GM12878 (cell line): Measurements from ENCODE around the gene TIPARP. TPM values are rescaled to one million over a fixed set of nuclear protein-coding genes. Genes with fewer than 3 reads are reported as not detected.

Source experiments
- ATAC-seq: fragments of 200-7000 bp; cut with Tn5 transposase; 3 replicates; pipeline ENCODE4 v1.9.1; 2020; ENCODE audit warnings: mild to moderate bottlenecking, moderate library complexity
- BruUV-seq: library from RNA; stranded (reverse); fragments of 400-500 nt; replicated peaks from 2 replicates; lab custom pipeline; 2021; lab: Mats Ljungman, UMichigan
- CTCF ChIA-PET: fragments of 300-600 bp; sonication (Branson Sonifier 250); formaldehyde crosslinking; extraction: SDS; loops from one replicate; lab custom pipeline; 2021; ENCODE audit warnings: inconsistent platforms; lab: Yijun Ruan, JAX
- POLR2A ChIA-PET: fragments of 350-600 bp; formaldehyde crosslinking; extraction: SDS; loops from one replicate; lab custom pipeline; 2021; ENCODE audit warnings: inconsistent platforms; lab: Charles Lee
- RAD21 ChIA-PET: fragments of 300-600 bp; sonication (Branson Sonifier 250); formaldehyde crosslinking; loops from one replicate; lab custom pipeline; 2023; ENCODE audit warnings: antibody characterized with exemption; ENCODE audit not compliant: unreplicated experiment; lab: Charles Lee
- SMC1A ChIA-PET: fragments of 300-600 bp; sonication (Branson Sonifier 250); formaldehyde crosslinking; loops from one replicate; lab custom pipeline; 2023; ENCODE audit not compliant: unreplicated experiment, uncharacterized antibody; lab: Charles Lee
- DNase-seq: peaks from one replicate; pipeline ENCODE4 v3.0.0-alpha.2; 2011; ENCODE audit warnings: low read depth, low spot score
- FAIRE-seq: peaks from 3 replicates; lab custom pipeline; 2011; peaks lifted over from hg19 to GRCh38; lab: Jason Lieb, UNC
- H2AFZ ChIP-seq: 2 replicates; pipeline ENCODE4 v1.6.0; 2011; ENCODE audit warnings: low read depth, low read length, control low read depth; ENCODE audit not compliant: control insufficient read depth
- H3K27ac ChIP-seq: 2 replicates; pipeline ENCODE4 v1.5.1; 2011; ENCODE audit warnings: control low read depth; ENCODE audit not compliant: control insufficient read depth, insufficient read depth
- H3K27me3 ChIP-seq, 2 experiments: replicated peaks in 1 of 2; 2 replicates each; pipeline versions ENCODE4 v1.6.0 to v1.6.1; 2011; ENCODE audit warnings: low read length in 1 of 2; ENCODE audit not compliant: control insufficient read depth in 2 of 2, insufficient read depth in 2 of 2
- H3K36me3 ChIP-seq, 2 experiments: 2 replicates each; pipeline ENCODE4 v1.5.1; 2011; ENCODE audit warnings: low read length in 1 of 2; ENCODE audit not compliant: control insufficient read depth in 2 of 2, insufficient read depth in 2 of 2
- H3K4me1 ChIP-seq: 2 replicates; pipeline ENCODE4 v1.6.1; 2011; ENCODE audit warnings: mild to moderate bottlenecking, low read length, moderate library complexity, mixed read lengths; ENCODE audit not compliant: control insufficient read depth, insufficient read depth
- H3K4me2 ChIP-seq: 2 replicates; pipeline ENCODE4 v1.6.0; 2011; ENCODE audit warnings: control low read depth; ENCODE audit not compliant: control insufficient read depth, insufficient read depth
- H3K4me3 ChIP-seq: fragments of 200-600 bp; sonication (generic); 2 replicates; pipeline ENCODE4 v1.5.1; 2016
- H3K79me2 ChIP-seq: 2 replicates; pipeline ENCODE4 v1.6.0; 2011; ENCODE audit warnings: low read length; ENCODE audit not compliant: control insufficient read depth, insufficient read depth
- H3K9ac ChIP-seq: 2 replicates; pipeline ENCODE4 v1.8.0; 2011; ENCODE audit warnings: low read length, control low read depth, mixed read lengths; ENCODE audit not compliant: control insufficient read depth, insufficient read depth
- H3K9me3 ChIP-seq: replicated peaks from 3 replicates; pipeline ENCODE4 v1.5.1; 2011; ENCODE audit warnings: mild to moderate bottlenecking, low read length; ENCODE audit not compliant: control insufficient read depth, insufficient read depth
- H4K20me1 ChIP-seq: 2 replicates; pipeline ENCODE4 v1.6.0; 2011; ENCODE audit not compliant: control insufficient read depth, insufficient read depth
- CBX3 ChIP-seq: fragments of 200-600 bp; sonication (generic); IDR thresholded peaks from 2 replicates; pipeline ENCODE4 v1.6.1; 2016; ENCODE audit warnings: low read depth, borderline replicate concordance
- CBX5 ChIP-seq: sonication (generic); IDR thresholded peaks from 2 replicates; pipeline ENCODE4 v1.6.1; 2016; ENCODE audit warnings: low read depth, moderate library complexity, mild to moderate bottlenecking, inconsistent platforms
- EED ChIP-seq: sonication (generic); IDR thresholded peaks from 2 replicates; pipeline ENCODE4 v1.6.1; 2016; ENCODE audit warnings: antibody characterized with exemption, low read depth
- EGR1 ChIP-seq, 2 experiments: IDR thresholded peaks; 1 replicate in 1 of 2; 2 replicates in 1 of 2; pipeline ENCODE4 v1.6.1; 2011 to 2012; ENCODE audit warnings: low read depth in 2 of 2, low read length in 2 of 2, borderline replicate concordance in 1 of 2, mild to moderate bottlenecking in 1 of 2, moderate library complexity in 1 of 2
- IRF4 ChIP-seq: IDR thresholded peaks from 2 replicates; pipeline ENCODE4 v1.6.1; 2011; ENCODE audit warnings: low read depth, low read length
- MAX ChIP-seq: IDR thresholded peaks from 2 replicates; pipeline ENCODE4 v1.6.1; 2012; ENCODE audit warnings: low read depth, low read length, improper control_type of control experiment
- MLLT1 ChIP-seq: fragments of 450-650 bp; IDR thresholded peaks from 2 replicates; pipeline ENCODE4 v1.6.1; 2016; ENCODE audit warnings: mild to moderate bottlenecking
- MTA3 ChIP-seq: IDR thresholded peaks from 2 replicates; pipeline ENCODE4 v1.6.1; 2012; ENCODE audit warnings: low read length, inconsistent platforms, borderline replicate concordance
- NFIC ChIP-seq: IDR thresholded peaks from 2 replicates; pipeline ENCODE4 v1.6.1; 2012; ENCODE audit warnings: low read depth, mild to moderate bottlenecking, inconsistent platforms, low read length, moderate library complexity
- POLR2AphosphoS2 ChIP-seq: IDR thresholded peaks from 2 replicates; pipeline ENCODE4 v1.6.1; 2011; ENCODE audit warnings: low read depth, mild to moderate bottlenecking, low read length, improper control_type of control experiment, moderate library complexity
- RBBP5 ChIP-seq: fragments of 200-600 bp; sonication (generic); conservative IDR thresholded peaks from 2 replicates; pipeline ENCODE4 v1.6.1; 2016
- RELB ChIP-seq: fragments of 450-650 bp; IDR thresholded peaks from 2 replicates; pipeline ENCODE4 v1.6.1; 2017; ENCODE audit warnings: low read depth, mild to moderate bottlenecking, moderate library complexity
- SIN3A ChIP-seq: IDR thresholded peaks from 2 replicates; pipeline ENCODE4 v1.6.1; 2012; ENCODE audit warnings: low read depth, low read length, improper control_type of control experiment
- SMAD5 ChIP-seq: IDR thresholded peaks from 2 replicates; pipeline ENCODE4 v1.6.1; 2016; ENCODE audit warnings: antibody characterized with exemption, low read depth
- SREBF2 ChIP-seq: IDR thresholded peaks from 2 replicates; pipeline ENCODE4 v1.6.1; 2012; ENCODE audit warnings: mild to moderate bottlenecking, low read length
- TAF1 ChIP-seq: IDR thresholded peaks from 2 replicates; pipeline ENCODE4 v1.6.1; 2011; ENCODE audit warnings: mild to moderate bottlenecking, low read depth, low read length, borderline replicate concordance
- WGBS: methylation state at CpG from one replicate; pipeline ENCODE4 v1.1.6; 2016; ENCODE audit warnings: low lambda C conversion rate; ENCODE audit not compliant: insufficient replicate concordance, insufficient coverage; ENCODE audit errors: missing lambda C conversion rate; 5-methylcytosine and 5-hydroxymethylcytosine counted together
- in situ Hi-C: fragments of 300-500 bp; cut with MboI; formaldehyde crosslinking; loops from 9 replicates; pipeline ENCODE4 v1.14.3; 2018; ENCODE audit warnings: mixed read lengths
- intact Hi-C: fragments of 100-400 bp; cut with micrococcal nuclease; formaldehyde crosslinking; loops from one replicate; pipeline ENCODE4 v1.14.2; 2022; ENCODE audit not compliant: unreplicated experiment
- polyA plus RNA-seq, 11 experiments: library from polyadenylated mRNA; depleted of rRNA in 4 of 11; unstranded in 6 of 11; stranded (reverse) in 5 of 11; fragments of >200 nt; fragmentation: Nextera tagmentation in 4 of 11; fragmentation: Illumina TruSeq in 1 of 11; extraction: Ambion mirVana in 4 of 11; extraction: Trizol in 1 of 11; gene quantifications; 1 replicate in 1 of 11; 2 replicates in 10 of 11; pipeline versions ENCODE4 v1.2.1 to v1.2.3, GENCODE V29; 2011 to 2016; ENCODE audit warnings: inconsistent platforms in 2 of 11, missing spikeins in 2 of 11, low read depth in 1 of 11
- total RNA-seq, 4 experiments: library from RNA; depleted of rRNA in 3 of 4; stranded (reverse); fragments of >200 nt in 3 of 4; fragmentation: Illumina TruSeq in 1 of 4; extraction: Trizol in 1 of 4; gene quantifications; 2 replicates each; pipeline versions ENCODE4 v1.2.1 to v1.2.3, GENCODE V29; 2013 to 2021
- TF ChIP-seq, protein P1 (sequence below): IDR thresholded peaks from 2 replicates; pipeline ENCODE4 v1.6.1; 2012; ENCODE audit warnings: low read depth, low read length, improper control_type of control experiment

TIPARP gene
- total and polyA plus RNA-seq, 10 of the 15 experiments (the other 5 are each of a cell fraction or from before 2014, with no cell fraction given), result 3.2 to 21.5 (median 12.0) TPM

- DNase-seq, result no peak
- TF ChIP-seq IRF4, result no peak
- TF ChIP-seq MAX, result no peak
- no peak for TF ChIP-seq NFIC
- peak; percentile 54; the same call in 1 of the 2 replicates for TF ChIP-seq EED
- TF ChIP-seq MTA3, result no peak
- no peak for TF ChIP-seq SIN3A
- no peak for TF ChIP-seq RELB
- peak in 1 of 2 experiments; percentile 87; a peak in 2 of 3 replicates for TF ChIP-seq EGR1 (IDR thresholded peaks at IDR 0.05; ENCODE audit: borderline replicate concordance in 1 of 2, low read depth in 2 of 2, low read length in 2 of 2)
- no peak for TF ChIP-seq SREBF2
- TF ChIP-seq, protein P1, sequence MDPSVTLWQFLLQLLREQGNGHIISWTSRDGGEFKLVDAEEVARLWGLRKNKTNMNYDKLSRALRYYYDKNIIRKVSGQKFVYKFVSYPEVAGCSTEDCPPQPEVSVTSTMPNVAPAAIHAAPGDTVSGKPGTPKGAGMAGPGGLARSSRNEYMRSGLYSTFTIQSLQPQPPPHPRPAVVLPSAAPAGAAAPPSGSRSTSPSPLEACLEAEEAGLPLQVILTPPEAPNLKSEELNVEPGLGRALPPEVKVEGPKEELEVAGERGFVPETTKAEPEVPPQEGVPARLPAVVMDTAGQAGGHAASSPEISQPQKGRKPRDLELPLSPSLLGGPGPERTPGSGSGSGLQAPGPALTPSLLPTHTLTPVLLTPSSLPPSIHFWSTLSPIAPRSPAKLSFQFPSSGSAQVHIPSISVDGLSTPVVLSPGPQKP, result no peak
- no peak for TF ChIP-seq SMAD5
- TF ChIP-seq MLLT1, result no peak
- TF ChIP-seq CBX3, result no peak
- TF ChIP-seq POLR2AphosphoS2, result no peak
- no peak for TF ChIP-seq RBBP5
- no peak for TF ChIP-seq CBX5
- TF ChIP-seq TAF1, result no peak
Measured at GRCh38 chr3:156674911-156675829, 780 bp downstream of the TIPARP start.

More at GRCh38 chr3:156674911-156675829, 780 bp downstream of the TIPARP start:
- POLR2A ChIA-PET, result interaction anchor here (0.7 to 3.8 kb wide), 18 partner anchors 10 to 486 kb away, joined by 3 to 20 read pairs (median 3); partner anchors contain the start of gene SSR3
- Histone ChIP-seq H3K4me2 (peak overlapping the region; percentile 82; the same call in 1 of the 2 replicates), H3K27ac (peak overlapping the region; percentile 73), H3K79me2 (peaks cover 57% of the 10 kb centered on the region), H2AFZ (no peak overlapping the region; the same call in 1 of the 2 replicates), H3K4me3 (peak overlapping the region; percentile 98), H3K36me3 (peaks cover 3 to 9% of the 10 kb centered on the region in 2 experiments; a peak in 3 of 4 replicates), H3K9me3 (no peaks in the 10 kb centered on the region), H3K4me1 (peaks cover 4% of the 10 kb centered on the region; the same call in 1 of the 2 replicates), H3K27me3 (no peaks in the 10 kb centered on the region), H4K20me1 (peaks cover 3% of the 10 kb centered on the region; the same call in 1 of the 2 replicates), H3K9ac (peak overlapping the region; percentile 84)
- FAIRE-seq (no peak), ATAC-seq (peak; percentile 28)
- no TSS peak for BruUV-seq
- in situ Hi-C loops, result loop anchor here (5.0 kb wide), 2 partner anchors 407 to 462 kb away; no protein-coding TSS in a partner anchor
- CTCF ChIA-PET, result interaction anchor here (0.6 to 12.1 kb wide), 24 partner anchors 10 to 763 kb away, joined by 3 to 199 read pairs (median 5); partner anchors contain the start of gene SSR3
- RAD21 ChIA-PET, result interaction anchor here (0.5 to 5.9 kb wide), 24 partner anchors 7 to 635 kb away, joined by 3 to 64 read pairs (median 4); partner anchors contain the start of gene SSR3
- SMC1A ChIA-PET, result interaction anchor here (1.0 to 8.9 kb wide), 24 partner anchors 8 to 462 kb away, joined by 3 to 142 read pairs (median 4); partner anchors contain the start of gene SSR3
- WGBS, result under 1% methylated on average over 89 of the region's 93 CpGs
- intact Hi-C loops, result loop anchor here (1.0 to 2.0 kb wide), 7 partner anchors 120 to 525 kb away; partner anchors contain the start of gene SSR3
